DMS 273 (cell line): ENCODE results near the gene PCGF2.
"Not testable (repeated sequence)": the region's sequence is repeated elsewhere in the genome, so short reads cannot be mapped to it uniquely, and the experiment has no call there.

Source experiments
- DNase-seq: peaks from one replicate; lab custom pipeline; 2025; ENCODE audit not compliant: unreplicated experiment; lab: John Stamatoyannopoulos, UW

PCGF2 gene

GRCh38 chr17:38748149-38748891, at the start of gene PCGF2:
Gene PCGF2, minus strand, starts transcription at chr17:38748336. Its CDS starts 7,934 bp downstream, at chr17:38740402.
- DNase-seq: peak; percentile 97

- DNase-seq: no peak
Observed at GRCh38 chr17:38797828-38798227, 49.7 kb upstream of the PCGF2 start.

- DNase-seq: no peak
Observed at GRCh38 chr17:38797158-38797490, 49.0 kb upstream of the PCGF2 start.

GRCh38 chr17:38796451-38797157, 48.5 kb upstream of the PCGF2 start:
- DNase-seq: no peak

GRCh38 chr17:38794221-38794620, 46.1 kb upstream of the PCGF2 start:
- DNase-seq: no peak

- no peak for DNase-seq
Observed at GRCh38 chr17:38791162-38791561, 43.0 kb upstream of the PCGF2 start.

- not testable (repeated sequence) for DNase-seq
Observed at GRCh38 chr17:38790148-38790707, 42.1 kb upstream of the PCGF2 start.

GRCh38 chr17:38789185-38789584, 41.0 kb upstream of the PCGF2 start:
- DNase-seq: no peak

- not testable (repeated sequence) for DNase-seq
Observed at GRCh38 chr17:38787999-38788398, 39.9 kb upstream of the PCGF2 start.

GRCh38 chr17:38786372-38786771, 38.2 kb upstream of the PCGF2 start:
- no peak for DNase-seq

- no peak for DNase-seq
Observed at GRCh38 chr17:38783227-38783626, 35.1 kb upstream of the PCGF2 start.

- no peak for DNase-seq
Observed at GRCh38 chr17:38779965-38780752, 32.0 kb upstream of the PCGF2 start.

- no peak for DNase-seq
Observed at GRCh38 chr17:38777641-38778250, 29.6 kb upstream of the PCGF2 start.

GRCh38 chr17:38773258-38773657, 25.1 kb upstream of the PCGF2 start:
- no peak for DNase-seq

- no peak for DNase-seq
Observed at GRCh38 chr17:38768417-38768816, 20.3 kb upstream of the PCGF2 start.

GRCh38 chr17:38766341-38766740, 18.2 kb upstream of the PCGF2 start:
- DNase-seq: no peak

GRCh38 chr17:38762231-38762630, 14.1 kb upstream of the PCGF2 start:
- no peak for DNase-seq

GRCh38 chr17:38761612-38762011, 13.5 kb upstream of the PCGF2 start:
- peak; percentile 65 for DNase-seq

- no peak for DNase-seq
Observed at GRCh38 chr17:38753071-38753506, 5.0 kb upstream of the PCGF2 start.

- DNase-seq: peak; percentile 100
Observed at GRCh38 chr17:38752308-38753070, 4.4 kb upstream of the PCGF2 start, which contains the start of gene PSMB3. Gene PSMB3, plus strand, starts transcription at chr17:38752741. Its CDS starts 86 bp downstream, at chr17:38752827.
